Stimulated activated CD4-positive, alpha-beta T cell treated with anti-CD3 and anti-CD28 coated beads, Interleukin-15, amount 100 ng/mL, for 48 hours (primary cell): ENCODE measurements around the gene LIN54.
"Not testable (repeated sequence)": the region's sequence is repeated elsewhere in the genome, so short reads cannot be mapped to it uniquely, and the experiment has no call there.

Experiments
- DNase-seq, 2 donors: peaks; one replicate each; pipeline ENCODE4 v3.0.0-alpha.2; 2020; ENCODE audit warnings: low read depth in 2 of 2

Gene LIN54

GRCh38 chr4:82947498-82947897, 63.1 kb downstream of the LIN54 start:
- DNase-seq, result no peak

DNA sequence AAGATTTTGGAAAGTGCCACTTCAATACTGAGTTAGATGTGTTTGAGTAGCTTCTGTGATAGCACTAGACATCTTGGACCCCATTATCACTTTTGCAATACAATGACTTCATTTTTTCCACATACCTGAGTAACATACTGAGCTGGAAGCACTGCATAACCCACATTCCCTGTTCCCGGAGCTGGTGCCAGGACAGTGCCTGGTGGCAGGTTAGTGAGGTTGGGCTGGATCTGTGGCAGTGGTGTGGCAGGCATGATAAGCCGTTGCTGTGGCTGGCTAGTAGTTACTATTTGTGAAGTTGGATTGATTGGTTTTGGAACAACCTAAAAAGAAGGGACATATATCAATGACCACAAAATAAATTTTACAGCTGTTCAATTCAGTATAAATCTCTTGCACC, 71.2 kb downstream of the LIN54 start:
- DNase-seq, result no peak

GRCh38 chr4:82934441-82934840, 76.2 kb downstream of the LIN54 start:
- no peak for DNase-seq

- no peak for DNase-seq
Observed at GRCh38 chr4:82930848-82931755, 79.5 kb downstream of the LIN54 start.

- no peak for DNase-seq
Observed at GRCh38 chr4:82921795-82922194, 88.8 kb downstream of the LIN54 start.

DNA sequence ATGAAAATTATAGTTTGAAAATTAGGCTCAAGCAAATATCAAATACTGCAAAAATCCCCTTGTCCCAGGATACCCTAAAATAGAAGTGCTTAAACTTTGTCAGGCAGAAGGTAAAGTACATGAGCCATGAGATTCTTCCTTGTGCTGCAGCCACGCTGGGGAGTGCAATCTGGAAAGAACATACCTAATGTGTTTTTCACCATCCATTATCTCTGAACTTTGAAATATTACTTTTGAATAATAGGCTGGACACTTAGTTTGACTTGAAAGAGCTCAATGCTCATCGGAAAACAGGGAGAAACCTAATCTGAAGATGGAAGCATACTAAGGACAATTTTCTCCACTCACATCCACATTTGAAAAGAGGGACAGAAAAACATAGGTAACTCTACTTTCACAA, 91.2 kb downstream of the LIN54 start:
- no peak for DNase-seq

DNA sequence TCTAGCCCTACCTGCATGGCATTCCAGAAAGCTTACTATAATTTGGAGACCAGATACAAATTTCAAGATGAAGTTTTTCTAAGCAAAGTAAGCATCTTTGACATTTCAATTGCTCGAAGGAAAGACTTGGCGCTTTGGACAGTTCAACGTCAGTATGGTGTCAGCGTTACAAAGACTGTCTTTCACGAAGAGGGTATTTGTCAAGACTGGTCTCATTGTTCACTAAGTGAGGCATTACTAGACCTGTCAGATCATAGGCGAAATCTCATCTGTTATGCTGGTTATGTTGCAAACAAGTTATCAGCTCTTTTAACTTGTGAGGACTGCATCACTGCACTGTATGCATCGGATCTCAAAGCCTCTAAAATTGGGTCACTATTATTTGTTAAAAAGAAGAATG, 92.5 kb downstream of the LIN54 start:
- no peak for DNase-seq

- DNase-seq, result not testable (repeated sequence)
Observed at GRCh38 chr4:82913968-82914367, 96.7 kb downstream of the LIN54 start.

GRCh38 chr4:82913305-82913704, 97.3 kb downstream of the LIN54 start:
- no peak for DNase-seq

- DNase-seq, result no peak
Observed at GRCh38 chr4:82909326-82909725, 101.3 kb downstream of the LIN54 start.

DNA sequence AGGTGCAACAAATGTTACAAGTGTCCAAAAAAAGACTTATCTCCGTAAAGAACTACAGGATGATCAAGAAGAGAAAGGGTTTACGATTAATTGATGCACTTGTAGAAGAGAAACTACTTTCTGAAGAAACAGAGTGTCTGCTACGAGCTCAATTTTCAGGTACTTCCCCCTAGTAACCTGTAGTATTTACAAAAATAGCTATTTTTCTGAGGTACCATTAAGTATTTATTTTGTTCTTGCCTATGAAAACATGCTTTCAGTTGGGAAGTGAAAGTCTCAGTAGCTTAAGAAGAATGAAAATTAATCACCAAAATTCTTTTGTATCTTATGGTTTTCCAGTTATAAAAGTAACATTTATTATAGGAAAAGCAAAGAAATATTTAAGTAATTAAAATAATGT, 104.2 kb downstream of the LIN54 start:
- no peak for DNase-seq

- no peak for DNase-seq
Observed at GRCh38 chr4:82905205-82905604, 105.4 kb downstream of the LIN54 start.

- no peak for DNase-seq
Observed at GRCh38 chr4:82903737-82904136, 106.9 kb downstream of the LIN54 start.

DNA sequence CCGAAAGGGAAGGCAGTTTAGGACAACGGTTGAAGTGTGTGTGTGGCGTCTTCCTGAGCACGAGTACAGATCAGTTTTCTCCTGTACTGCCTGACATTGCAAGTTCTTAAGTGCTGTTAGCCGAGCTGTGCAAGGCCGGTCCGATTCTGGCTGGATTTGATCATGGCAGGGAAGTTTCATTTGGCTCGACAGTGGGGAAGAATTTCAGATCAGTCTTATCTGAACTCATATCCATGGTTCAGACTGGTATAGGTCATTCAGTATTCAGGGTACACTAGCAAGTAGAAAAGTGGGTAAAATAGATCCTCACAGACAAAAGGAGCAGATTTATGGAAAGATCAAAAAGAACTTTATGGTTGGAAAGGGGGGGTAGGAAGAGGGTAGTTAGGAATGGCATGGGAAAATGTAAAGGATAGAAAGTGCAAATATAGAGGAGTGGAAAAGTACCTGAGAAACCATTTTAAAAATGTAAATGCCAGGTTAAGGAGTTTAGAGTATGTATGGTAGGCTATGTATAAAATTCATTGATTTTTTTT, 109.4 kb downstream of the LIN54 start:
- DNase-seq, result no peak

GRCh38 chr4:82900411-82901182, 110.0 kb downstream of the LIN54 start, which contains the start of gene THAP9:
Gene THAP9 (plus strand): TSS chr4:82900735. CDS start chr4:82900803, 68 bp downstream.
- peak; percentile 95 to 98 for DNase-seq

- DNase-seq, result no peak
Observed at GRCh38 chr4:82900066-82900410, 110.6 kb downstream of the LIN54 start.

- DNase-seq, result no peak
Observed at GRCh38 chr4:82899374-82900065, 111.1 kb downstream of the LIN54 start.

- DNase-seq, result no peak
Observed at GRCh38 chr4:82898322-82899243, 112.0 kb downstream of the LIN54 start.

DNA sequence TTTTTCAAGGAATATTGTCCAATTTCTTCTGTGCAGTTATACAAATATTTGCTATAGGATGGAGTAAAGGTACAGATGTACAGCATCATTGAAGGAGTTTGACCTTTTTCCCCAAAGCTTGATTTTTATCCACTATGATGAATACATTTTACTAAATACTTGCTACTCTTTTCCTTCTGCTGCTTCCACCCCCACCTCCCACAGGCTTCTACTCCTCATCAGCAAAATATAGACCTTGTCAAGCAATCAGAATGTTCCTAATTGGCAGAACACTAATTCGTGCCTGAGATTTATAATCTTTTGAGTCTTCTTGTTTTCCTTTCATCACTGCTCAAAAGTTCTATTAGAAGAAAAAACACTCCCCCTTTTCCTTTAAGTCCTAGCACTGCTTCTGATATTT, 113.9 kb downstream of the LIN54 start:
- DNase-seq, result no peak

DNA sequence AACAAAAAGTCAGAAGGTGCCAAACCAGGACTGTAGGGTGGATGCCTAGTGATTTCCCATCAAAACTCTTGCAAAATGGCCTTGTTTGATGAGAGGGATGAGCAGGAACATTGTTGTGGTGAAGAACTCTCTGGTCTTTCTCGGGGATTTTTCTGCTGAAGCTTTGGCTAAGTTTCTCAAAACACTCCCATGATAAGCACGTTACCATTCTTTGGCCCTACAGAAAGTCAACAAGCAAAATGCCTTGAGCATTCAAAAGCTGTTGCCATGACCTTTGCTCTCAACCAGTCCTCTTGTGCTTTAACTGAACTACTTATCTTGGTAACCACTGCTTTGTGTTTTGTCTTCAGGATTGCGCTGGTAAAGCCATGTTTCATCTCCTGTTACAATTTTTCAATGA, 116.7 kb downstream of the LIN54 start:
- DNase-seq, result no peak

GRCh38 chr4:82892467-82892802, 118.2 kb downstream of the LIN54 start:
- no peak for DNase-seq
